Measurements from ENCODE around the gene KLHDC3.

KLHDC3 gene

DNA sequence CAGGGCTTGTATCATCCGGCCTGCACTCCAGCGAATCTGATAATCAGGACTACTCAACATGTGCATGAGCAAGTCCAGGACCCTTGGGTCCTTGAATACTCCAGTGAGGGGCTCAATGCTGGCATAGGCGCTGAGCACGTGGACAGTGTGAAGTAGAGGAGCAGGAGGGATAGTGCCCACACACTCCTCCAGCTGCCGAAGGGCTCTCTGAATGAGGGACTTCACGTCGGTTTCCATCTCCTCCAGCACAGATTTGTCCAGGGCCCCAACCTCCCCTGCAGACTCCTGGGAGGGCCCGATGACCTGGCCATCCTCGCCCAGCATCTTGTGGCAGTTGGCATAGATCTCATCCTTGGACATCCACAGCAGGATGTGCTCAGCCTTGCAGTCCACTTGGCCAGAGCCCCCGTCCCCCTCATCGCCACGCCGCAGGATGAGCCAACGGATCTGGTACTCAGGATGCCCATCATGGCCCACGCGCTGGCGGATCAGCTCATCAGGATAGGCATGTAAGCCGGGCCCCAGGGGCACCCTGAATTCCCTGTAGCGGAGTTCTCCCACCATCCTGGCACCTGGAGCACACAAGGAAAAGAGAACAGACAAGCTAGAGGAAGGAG is 38.3 kb downstream of the KLHDC3 start:
- H3K4me3 ChIP-seq (ENCODE audit: control insufficient read depth, low read depth, low read length), result peak overlapping the region; percentile 83
- TF ChIP-seq CTCF (conservative IDR thresholded peaks at IDR 0.05; ENCODE audit: control insufficient read depth, insufficient read depth, low read depth, low read length), result no peak
- no peak for DNase-seq (ENCODE audit: low read depth)

GRCh38 chr6:43052842-43053544 is 38.9 kb downstream of the KLHDC3 start:
- TF ChIP-seq CTCF (conservative IDR thresholded peaks at IDR 0.05; ENCODE audit: control insufficient read depth, insufficient read depth, low read depth, low read length), result no peak
- H3K4me3 ChIP-seq (ENCODE audit: control insufficient read depth, low read depth, low read length), result peak overlapping the region; percentile 83
- DNase-seq (ENCODE audit: low read depth), result no peak

DNA sequence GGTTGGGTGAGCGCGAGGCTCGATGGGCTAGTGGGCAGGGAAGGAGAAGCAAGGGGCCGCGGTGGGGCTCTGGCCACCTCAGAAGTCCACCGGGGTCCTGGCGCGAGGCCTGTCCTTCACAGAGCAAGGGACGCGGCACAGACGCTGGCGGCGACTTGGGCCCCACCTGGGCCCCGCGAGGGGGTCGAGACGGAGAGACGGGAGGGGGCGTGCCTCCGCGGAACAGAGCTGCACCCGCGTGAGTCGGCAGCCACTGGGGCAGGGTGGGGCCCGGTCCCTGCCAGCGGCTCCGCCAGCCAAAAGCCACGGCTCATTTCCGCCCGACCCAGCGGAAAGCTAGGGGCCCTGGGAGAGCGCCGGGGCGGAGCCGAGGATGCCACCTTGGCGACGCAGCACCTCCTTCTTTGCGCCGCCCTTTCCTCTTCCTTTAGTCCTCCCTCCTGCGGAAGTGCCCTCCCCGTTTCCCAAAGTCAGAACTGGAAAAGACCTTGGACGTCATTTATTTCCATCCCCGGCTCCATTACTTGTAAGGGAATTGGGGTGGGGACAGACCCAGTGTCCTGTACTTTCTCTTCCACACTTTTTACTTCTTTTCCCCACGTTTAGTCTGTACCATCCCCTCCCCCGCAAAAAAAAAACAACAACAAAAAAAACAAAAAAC is 39.6 kb downstream of the KLHDC3 start, which contains the start of gene CUL7:
CUL7 (minus strand) TSS at position 307 of the 661 bp plus-strand sequence. CDS start 1,063 bp downstream, outside the sequence.
- DNase-seq (ENCODE audit: low read depth), result peak; percentile 94
- TF ChIP-seq CTCF (conservative IDR thresholded peaks at IDR 0.05; ENCODE audit: control insufficient read depth, insufficient read depth, low read depth, low read length), result no peak

GRCh38 chr6:43054206-43054943 is 40.3 kb downstream of the KLHDC3 start:
- H3K4me3 ChIP-seq (ENCODE audit: control insufficient read depth, low read depth, low read length), result peak overlapping the region; percentile 83
- DNase-seq (ENCODE audit: low read depth), result peak; percentile 56

More for the DNA sequence above, 39.6 kb downstream of the KLHDC3 start, which contains the start of gene CUL7:
- peak within 1 kb of the TSS; percentile 83 for H3K4me3 ChIP-seq (ENCODE audit: control insufficient read depth, low read depth, low read length)

DNA sequence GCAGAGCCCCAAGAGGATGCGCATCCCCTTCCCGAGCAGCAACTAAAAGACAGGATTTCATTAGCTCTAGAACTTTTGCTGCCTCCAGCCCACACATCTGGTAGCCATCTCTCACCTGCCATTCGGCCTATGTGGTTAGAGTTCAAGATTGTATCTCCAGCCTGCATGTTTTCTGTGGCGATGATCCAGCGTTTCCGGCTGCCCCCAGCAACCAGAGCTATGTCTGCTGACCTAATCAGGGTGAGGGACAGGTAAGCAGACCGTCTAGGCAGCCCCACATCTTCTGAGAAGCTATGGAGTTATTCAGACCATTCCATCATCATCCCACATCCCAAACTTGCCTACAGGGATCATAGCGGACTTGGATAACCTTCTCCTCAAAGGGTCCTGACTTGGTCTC is 41.9 kb downstream of the KLHDC3 start:
- H3K4me3 ChIP-seq (ENCODE audit: control insufficient read depth, low read depth, low read length), result no peak overlapping the region
- no peak for TF ChIP-seq CTCF (conservative IDR thresholded peaks at IDR 0.05; ENCODE audit: control insufficient read depth, insufficient read depth, low read depth, low read length)
- no peak for DNase-seq (ENCODE audit: low read depth)

More at GRCh38 chr6:43054206-43054943, 40.3 kb downstream of the KLHDC3 start:
- no peak for TF ChIP-seq CTCF (conservative IDR thresholded peaks at IDR 0.05; ENCODE audit: control insufficient read depth, insufficient read depth, low read depth, low read length)

GRCh38 chr6:43058531-43058930 is 44.5 kb downstream of the KLHDC3 start:
- no peak for TF ChIP-seq CTCF (conservative IDR thresholded peaks at IDR 0.05; ENCODE audit: control insufficient read depth, insufficient read depth, low read depth, low read length)
- no peak for DNase-seq (ENCODE audit: low read depth)
- H3K4me3 ChIP-seq (ENCODE audit: control insufficient read depth, low read depth, low read length), result peak overlapping the region; percentile 67
